ENCODE results near the gene KCNJ1. TPM values are rescaled to one million over a fixed set of nuclear protein-coding genes. Genes with fewer than 3 reads are reported as not detected.
A peak's percentile ranks its signal among the peaks of the same experiment; 100 is the strongest.

KCNJ1 gene
- total RNA-seq, 1 donor from 2014 or later = 0.41 TPM

DNA sequence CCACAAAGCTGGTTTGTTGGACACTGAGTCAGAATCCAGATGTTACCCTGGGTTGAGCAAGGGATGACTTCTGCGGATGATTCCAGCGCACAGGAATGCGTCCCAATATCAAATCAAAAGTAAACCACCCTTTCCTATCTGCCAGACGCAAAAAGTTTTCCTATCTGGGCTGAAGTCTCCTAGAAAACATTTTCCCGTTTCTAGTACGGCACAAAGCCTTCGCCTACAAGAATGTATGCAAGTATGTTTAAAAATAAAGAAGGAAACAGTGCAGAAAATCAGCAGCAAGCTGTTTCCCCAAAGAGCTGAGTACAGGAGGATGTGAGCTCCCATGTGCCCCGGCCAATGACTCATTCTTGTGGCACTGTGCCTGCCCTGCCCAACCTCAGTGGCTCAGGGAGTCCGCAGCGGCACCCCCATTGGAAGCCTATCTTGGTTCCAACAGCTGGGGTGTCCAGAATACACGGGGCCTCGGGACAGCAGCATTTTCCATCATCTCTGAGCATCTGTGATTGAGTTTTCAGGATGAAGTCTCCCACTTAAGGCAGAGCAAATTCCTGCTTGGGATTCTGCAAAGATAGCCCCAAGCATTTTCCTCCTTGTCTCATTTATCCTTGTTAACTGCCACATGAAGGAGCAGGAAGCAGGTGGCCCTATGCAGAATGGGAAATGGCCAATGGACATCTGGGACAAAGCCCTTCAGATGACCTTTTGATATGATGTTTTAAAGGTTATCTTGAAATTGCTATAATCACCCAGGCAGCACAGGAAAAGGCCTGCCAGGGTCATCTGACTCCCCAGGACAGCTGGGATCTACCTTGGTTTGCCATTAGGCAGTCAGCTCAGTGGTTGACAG lies 41.5 kb upstream of the KCNJ1 start:
- Histone ChIP-seq H3K27ac (no peak overlapping the region), H3K4me3 (no peak overlapping the region), H3K36me3 (no peaks in the 10 kb centered on the region), H3K9me3 (ENCODE audit: low read depth) (no peaks in the 10 kb centered on the region), H3K79me2 (ENCODE audit: low read depth) (no peaks in the 10 kb centered on the region), H2AFZ (replicated peaks) (no peak overlapping the region), H3K4me2 (no peak overlapping the region), H3K9ac (no peak overlapping the region), H3K27me3 (peaks cover 61% of the 10 kb centered on the region), H3F3A (ENCODE audit: low read depth) (peaks cover 22% of the 10 kb centered on the region), H3K4me1 (peaks cover 17% of the 10 kb centered on the region), H4K20me1 (ENCODE audit: low read depth) (peaks cover 11% of the 10 kb centered on the region)
- H3K4me1 Mint-ChIP-seq = peaks cover 17% of the 10 kb centered on the region
- H3K27me3 Mint-ChIP-seq (ENCODE audit: insufficient read depth, low read depth) = peaks cover 23% of the 10 kb centered on the region
- H3K9me3 Mint-ChIP-seq = peaks cover 5% of the 10 kb centered on the region
- TF ChIP-seq EZH2 (IDR thresholded peaks at IDR 0.05) (no peak), EZH2phosphoT487 (IDR thresholded peaks at IDR 0.05) (no peak)
- TF ChIP-seq, protein P1, sequence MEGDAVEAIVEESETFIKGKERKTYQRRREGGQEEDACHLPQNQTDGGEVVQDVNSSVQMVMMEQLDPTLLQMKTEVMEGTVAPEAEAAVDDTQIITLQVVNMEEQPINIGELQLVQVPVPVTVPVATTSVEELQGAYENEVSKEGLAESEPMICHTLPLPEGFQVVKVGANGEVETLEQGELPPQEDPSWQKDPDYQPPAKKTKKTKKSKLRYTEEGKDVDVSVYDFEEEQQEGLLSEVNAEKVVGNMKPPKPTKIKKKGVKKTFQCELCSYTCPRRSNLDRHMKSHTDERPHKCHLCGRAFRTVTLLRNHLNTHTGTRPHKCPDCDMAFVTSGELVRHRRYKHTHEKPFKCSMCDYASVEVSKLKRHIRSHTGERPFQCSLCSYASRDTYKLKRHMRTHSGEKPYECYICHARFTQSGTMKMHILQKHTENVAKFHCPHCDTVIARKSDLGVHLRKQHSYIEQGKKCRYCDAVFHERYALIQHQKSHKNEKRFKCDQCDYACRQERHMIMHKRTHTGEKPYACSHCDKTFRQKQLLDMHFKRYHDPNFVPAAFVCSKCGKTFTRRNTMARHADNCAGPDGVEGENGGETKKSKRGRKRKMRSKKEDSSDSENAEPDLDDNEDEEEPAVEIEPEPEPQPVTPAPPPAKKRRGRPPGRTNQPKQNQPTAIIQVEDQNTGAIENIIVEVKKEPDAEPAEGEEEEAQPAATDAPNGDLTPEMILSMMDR (IDR thresholded peaks at IDR 0.05) = no peak
- no peak overlapping the region for H3K4me3 Mint-ChIP-seq
- no peak for DNase-seq (ENCODE audit: low spot score)
- H3K36me3 Mint-ChIP-seq = no peaks in the 10 kb centered on the region
- no peak overlapping the region for H3K27ac Mint-ChIP-seq

DNA sequence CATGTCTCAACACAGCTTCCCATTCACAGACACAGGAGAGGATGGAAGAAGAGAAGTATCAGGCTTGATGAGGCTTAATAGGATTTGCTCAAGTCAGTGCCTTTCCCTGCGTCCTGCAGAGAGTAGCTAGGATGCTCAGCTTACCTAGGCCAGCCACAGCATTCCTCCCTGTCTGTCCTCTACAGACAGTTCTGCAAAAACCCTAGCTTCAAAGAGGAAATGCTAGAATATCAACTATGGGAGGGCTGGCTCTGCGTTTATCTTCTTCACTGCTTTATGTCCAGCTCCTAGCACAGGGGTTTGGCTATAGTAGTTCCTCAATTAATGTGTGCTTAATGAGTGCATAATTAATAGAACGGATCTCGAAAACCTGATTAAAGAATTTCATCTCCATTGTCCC lies 40.5 kb upstream of the KCNJ1 start:
- peaks cover 28% of the 10 kb centered on the region for H3F3A ChIP-seq (ENCODE audit: low read depth)
- H3K4me3 ChIP-seq = no peak overlapping the region
- Mint-ChIP-seq H3K27me3 (ENCODE audit: insufficient read depth, low read depth) (peaks cover 33% of the 10 kb centered on the region), H3K9me3 (peaks cover 3% of the 10 kb centered on the region), H3K27ac (no peak overlapping the region), H3K36me3 (no peaks in the 10 kb centered on the region), H3K4me3 (no peak overlapping the region), H3K4me1 (peaks cover 22% of the 10 kb centered on the region)
- no peak overlapping the region for H3K27ac ChIP-seq
- H3K9me3 ChIP-seq (ENCODE audit: low read depth) = no peaks in the 10 kb centered on the region
- peaks cover 71% of the 10 kb centered on the region for H3K27me3 ChIP-seq
- H3K79me2 ChIP-seq (ENCODE audit: low read depth) = no peaks in the 10 kb centered on the region
- H3K4me1 ChIP-seq = peaks cover 21% of the 10 kb centered on the region
- no peak overlapping the region for H3K4me2 ChIP-seq
- peaks cover 21% of the 10 kb centered on the region for H4K20me1 ChIP-seq (ENCODE audit: low read depth)
- TF ChIP-seq EZH2 (IDR thresholded peaks at IDR 0.05) = no peak
- TF ChIP-seq EZH2phosphoT487 (IDR thresholded peaks at IDR 0.05) = peak; percentile 48
- H3K36me3 ChIP-seq = no peaks in the 10 kb centered on the region
- no peak overlapping the region for H2AFZ ChIP-seq (replicated peaks)
- H3K9ac ChIP-seq = no peak overlapping the region
- no peak for DNase-seq (ENCODE audit: low spot score)

DNA sequence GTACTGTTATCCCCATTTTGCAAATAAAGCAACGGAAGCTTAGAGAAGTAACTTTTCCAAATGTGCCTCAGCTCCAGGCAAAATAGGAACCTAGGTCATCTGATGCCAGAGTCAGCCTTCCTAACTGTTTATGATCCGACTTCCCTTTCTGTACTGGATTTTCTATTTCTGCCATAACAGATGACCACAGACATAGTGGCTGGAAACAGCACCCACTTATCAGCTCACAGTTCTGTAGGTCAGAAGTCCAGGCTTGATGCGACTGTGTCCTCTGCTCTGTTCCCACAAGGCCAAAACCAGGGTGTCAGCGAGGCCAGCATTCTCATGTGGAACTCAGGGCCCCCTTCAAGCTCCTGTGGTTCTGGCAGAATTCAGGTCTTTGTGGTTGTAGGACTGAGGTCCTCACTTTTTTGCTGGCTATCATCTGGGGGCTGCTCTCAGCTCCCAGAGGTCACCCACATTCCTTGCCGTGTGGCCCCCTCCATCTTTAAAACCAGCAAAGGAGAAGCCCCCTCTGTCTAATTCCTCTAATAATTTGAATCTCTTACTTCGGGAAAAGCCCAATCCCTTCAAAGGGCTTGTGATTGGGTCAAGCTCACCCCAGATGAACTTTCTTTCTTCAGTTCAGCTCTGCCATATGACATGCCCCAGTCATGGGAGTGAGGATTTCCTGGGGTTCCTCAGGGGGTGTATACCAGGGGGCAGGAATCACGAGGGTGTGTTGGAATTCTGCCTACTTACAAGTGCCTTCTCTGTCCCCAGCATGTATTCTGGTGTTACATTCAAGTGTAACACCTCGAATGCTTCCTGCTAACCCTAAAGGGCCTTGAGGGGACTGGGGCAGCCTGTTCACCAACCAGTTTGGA lies 39.3 kb upstream of the KCNJ1 start:
- Histone ChIP-seq H3K4me3 (peak overlapping the region; percentile 60), H3K27ac (no peak overlapping the region), H2AFZ (replicated peaks) (no peak overlapping the region), H3K4me1 (peaks cover 29% of the 10 kb centered on the region), H3K27me3 (peaks cover 83% of the 10 kb centered on the region), H3K4me2 (peak overlapping the region; percentile 86), H3K9ac (no peak overlapping the region), H3K36me3 (no peaks in the 10 kb centered on the region), H3F3A (ENCODE audit: low read depth) (peaks cover 28% of the 10 kb centered on the region), H3K79me2 (ENCODE audit: low read depth) (no peaks in the 10 kb centered on the region), H4K20me1 (ENCODE audit: low read depth) (peaks cover 32% of the 10 kb centered on the region), H3K9me3 (ENCODE audit: low read depth) (no peaks in the 10 kb centered on the region)
- DNase-seq (ENCODE audit: low spot score) = no peak
- H3K4me3 Mint-ChIP-seq = peak overlapping the region; percentile 81
- H3K36me3 Mint-ChIP-seq = no peaks in the 10 kb centered on the region
- TF ChIP-seq EZH2 (IDR thresholded peaks at IDR 0.05) (no peak), EZH2phosphoT487 (IDR thresholded peaks at IDR 0.05) (no peak)
- TF ChIP-seq, protein P1 (IDR thresholded peaks at IDR 0.05) = no peak
- no peaks in the 10 kb centered on the region for H3K9me3 Mint-ChIP-seq
- H3K4me1 Mint-ChIP-seq = peaks cover 30% of the 10 kb centered on the region
- no peak overlapping the region for H3K27ac Mint-ChIP-seq
- H3K27me3 Mint-ChIP-seq (ENCODE audit: insufficient read depth, low read depth) = peaks cover 44% of the 10 kb centered on the region

All from neural progenitor cell (in vitro differentiated cells).